ENCODE results near the gene PNMA8A.

- TF ChIP-seq REST (IDR thresholded peaks at IDR 0.05; ENCODE audit: insufficient read depth in 1 of 2, low read depth in 2 of 2, low read length in 2 of 2) (no peak), POLR2AphosphoS5 (IDR thresholded peaks at IDR 0.05; ENCODE audit: low read depth, low read length) (no peak), FOXP2 (optimal IDR thresholded peaks at IDR 0.05; ENCODE audit: borderline replicate concordance, extremely low read depth, extremely low read length, insufficient read depth) (no peak)
Observed at GRCh38 chr19:46481947-46482346, 10.6 kb upstream of the PNMA8A start.
